ENCODE data around the gene FUOM. TPM values are rescaled to one million over a fixed set of nuclear protein-coding genes. Genes with fewer than 3 reads are reported as not detected.

FUOM gene
- total and polyA plus RNA-seq, 7 donors = 3.0 to 9.1 (median 5.4) TPM

DNA sequence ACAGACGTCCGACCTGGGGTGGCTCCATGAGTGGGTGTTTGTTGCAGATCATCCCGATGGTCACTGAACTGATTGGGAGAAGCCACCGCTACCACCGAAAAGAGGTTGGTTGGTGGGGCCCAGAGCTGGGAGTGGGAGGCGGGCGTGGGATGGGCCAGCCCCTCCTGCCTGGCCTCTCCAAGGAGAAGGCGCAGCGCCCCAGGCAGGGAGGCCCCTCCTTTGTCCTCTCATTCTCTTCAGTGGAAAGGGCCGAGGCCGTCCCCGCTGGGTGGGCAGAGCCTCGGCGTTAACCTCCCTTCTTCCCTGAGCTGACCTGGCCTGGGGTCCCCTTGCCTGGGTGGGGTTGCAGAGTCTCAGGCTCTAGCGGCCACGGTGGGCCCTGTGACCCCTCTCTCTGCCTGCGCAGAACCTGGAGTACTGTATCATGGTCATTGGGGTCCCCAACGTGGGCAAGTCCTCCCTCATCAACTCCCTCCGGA, 41.3 kb upstream of the FUOM start:
- no peak for ATAC-seq
- H3K27me3 ChIP-seq (ENCODE audit: insufficient read depth in 3 of 3, low read length in 2 of 3) = no peaks in the 10 kb centered on the region
- intact Hi-C loops (cut with DNase I) = loop anchor here in 1 of 2 donors (10.0 kb wide), 1 partner anchor 74 kb away; no protein-coding TSS in a partner anchor

DNA sequence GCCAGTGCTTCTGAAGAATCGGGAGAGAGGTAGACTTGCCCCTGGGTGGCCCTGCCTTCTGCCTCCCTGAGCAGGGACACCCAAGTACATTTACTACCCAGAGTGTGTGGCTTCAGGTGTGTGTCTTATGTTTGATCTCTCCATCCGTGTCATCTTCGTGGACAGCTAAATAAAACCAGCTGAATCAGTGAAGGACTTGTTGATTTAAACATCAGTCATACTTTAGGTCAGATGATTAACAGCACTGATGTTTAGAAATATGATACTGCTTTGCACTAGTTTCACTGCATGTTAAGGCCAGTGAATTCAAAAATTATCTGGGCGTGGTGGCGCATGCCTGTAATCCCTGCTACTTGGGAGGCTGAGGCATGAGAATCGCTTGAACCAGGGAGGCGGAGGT, 40.1 kb upstream of the FUOM start:
- Histone ChIP-seq H3K9me3 (no peaks in the 10 kb centered on the region), H3K36me3 (ENCODE audit: insufficient read depth in 1 of 2, low read depth in 1 of 2) (peaks cover 9 to 72% of the 10 kb centered on the region in 2 donors), H3K4me1 (peaks cover 8% of the 10 kb centered on the region), H3K4me3 (no peak overlapping the region), H3K27me3 (ENCODE audit: insufficient read depth in 3 of 3, low read length in 2 of 3) (no peaks in the 10 kb centered on the region), H3K27ac (no peak overlapping the region)
- ATAC-seq (no peak), DNase-seq (no peak)
- intact Hi-C loops (cut with DNase I) = loop anchor here in 1 of 2 donors (10.0 kb wide), 1 partner anchor 73 kb away; no protein-coding TSS in a partner anchor
- TF ChIP-seq, protein P1, sequence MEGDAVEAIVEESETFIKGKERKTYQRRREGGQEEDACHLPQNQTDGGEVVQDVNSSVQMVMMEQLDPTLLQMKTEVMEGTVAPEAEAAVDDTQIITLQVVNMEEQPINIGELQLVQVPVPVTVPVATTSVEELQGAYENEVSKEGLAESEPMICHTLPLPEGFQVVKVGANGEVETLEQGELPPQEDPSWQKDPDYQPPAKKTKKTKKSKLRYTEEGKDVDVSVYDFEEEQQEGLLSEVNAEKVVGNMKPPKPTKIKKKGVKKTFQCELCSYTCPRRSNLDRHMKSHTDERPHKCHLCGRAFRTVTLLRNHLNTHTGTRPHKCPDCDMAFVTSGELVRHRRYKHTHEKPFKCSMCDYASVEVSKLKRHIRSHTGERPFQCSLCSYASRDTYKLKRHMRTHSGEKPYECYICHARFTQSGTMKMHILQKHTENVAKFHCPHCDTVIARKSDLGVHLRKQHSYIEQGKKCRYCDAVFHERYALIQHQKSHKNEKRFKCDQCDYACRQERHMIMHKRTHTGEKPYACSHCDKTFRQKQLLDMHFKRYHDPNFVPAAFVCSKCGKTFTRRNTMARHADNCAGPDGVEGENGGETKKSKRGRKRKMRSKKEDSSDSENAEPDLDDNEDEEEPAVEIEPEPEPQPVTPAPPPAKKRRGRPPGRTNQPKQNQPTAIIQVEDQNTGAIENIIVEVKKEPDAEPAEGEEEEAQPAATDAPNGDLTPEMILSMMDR (IDR thresholded peaks at IDR 0.05) = no peak
- WGBS, 3 donors = 92 to 96% (median 93%) methylated on average over 7 of the region's 7 CpGs

More for the DNA sequence above, 41.3 kb upstream of the FUOM start:
- DNase-seq = peak in 1 of 2 donors; percentile 50
- H3K9me3 ChIP-seq = no peaks in the 10 kb centered on the region
- H3K27ac ChIP-seq = no peak overlapping the region
- peaks cover 8% of the 10 kb centered on the region for H3K4me1 ChIP-seq
- peaks cover 11 to 82% of the 10 kb centered on the region in 2 donors for H3K36me3 ChIP-seq (ENCODE audit: insufficient read depth in 1 of 2, low read depth in 1 of 2)
- 92 to 96% (median 94%) methylated on average over 14 to 19 of the region's 19 CpGs for WGBS, 3 donors
- no peak overlapping the region for H3K4me3 ChIP-seq
- TF ChIP-seq, protein P1 (IDR thresholded peaks at IDR 0.05) = no peak

- ATAC-seq = no peak
- 87 to 90% (median 87%) methylated on average over 19 of the region's 19 CpGs for WGBS, 3 donors
- peaks cover 8% of the 10 kb centered on the region for H3K4me1 ChIP-seq
- no peaks in the 10 kb centered on the region for H3K27me3 ChIP-seq (ENCODE audit: insufficient read depth in 3 of 3, low read length in 2 of 3)
- DNase-seq = no peak
- no peak overlapping the region for H3K4me3 ChIP-seq
- no peaks in the 10 kb centered on the region for H3K9me3 ChIP-seq
- TF ChIP-seq, protein P1 (IDR thresholded peaks at IDR 0.05) = no peak
- peaks cover 6 to 58% of the 10 kb centered on the region in 2 donors for H3K36me3 ChIP-seq (ENCODE audit: insufficient read depth in 1 of 2, low read depth in 1 of 2)
- no peak overlapping the region for H3K27ac ChIP-seq
- intact Hi-C loops (cut with DNase I) = loop anchor here in 1 of 2 donors (10.0 kb wide), 1 partner anchor 71 kb away; no protein-coding TSS in a partner anchor
Measured at GRCh38 chr10:133396035-133396624, 38.3 kb upstream of the FUOM start.

DNA sequence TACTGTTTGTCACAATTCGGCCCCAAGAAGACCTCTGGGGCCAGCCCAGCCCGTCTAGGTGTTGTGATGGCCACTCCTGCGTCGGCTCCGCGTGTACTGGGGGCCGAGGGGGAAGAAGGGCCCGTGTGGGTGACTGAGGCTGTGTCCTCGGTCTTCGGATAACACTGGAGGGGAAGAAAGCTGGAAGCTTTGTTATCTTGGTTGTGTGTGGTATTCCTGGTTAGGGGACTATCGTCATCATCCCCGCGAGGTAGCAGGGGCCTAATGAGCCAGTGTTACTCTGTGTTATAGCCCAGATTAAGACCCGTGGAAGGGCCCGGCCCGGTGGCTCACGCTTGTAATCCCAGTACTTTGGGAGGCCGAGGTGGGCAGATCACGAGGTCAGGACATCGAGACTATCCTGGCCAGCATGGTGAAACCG, 37.0 kb upstream of the FUOM start:
- ATAC-seq = peak in 1 of 4 donors; percentile 3
- H3K27me3 ChIP-seq (ENCODE audit: insufficient read depth in 3 of 3, low read length in 2 of 3) = no peaks in the 10 kb centered on the region
- peaks cover 6 to 46% of the 10 kb centered on the region in 2 donors for H3K36me3 ChIP-seq (ENCODE audit: insufficient read depth in 1 of 2, low read depth in 1 of 2)
- no peak for DNase-seq
- H3K4me1 ChIP-seq = peaks cover 8% of the 10 kb centered on the region
- intact Hi-C loops (cut with DNase I) = loop anchor here in 1 of 2 donors (10.0 kb wide), 1 partner anchor 70 kb away; no protein-coding TSS in a partner anchor
- H3K4me3 ChIP-seq = peak overlapping the region; percentile 78
- TF ChIP-seq, protein P1 (IDR thresholded peaks at IDR 0.05) = no peak
- 20 to 23% (median 23%) methylated on average over 21 of the region's 21 CpGs for WGBS, 3 donors
- H3K27ac ChIP-seq = peak overlapping the region; percentile 89
- H3K9me3 ChIP-seq = no peaks in the 10 kb centered on the region
